ENCODE measurements around the gene ENOSF1. TPM values are rescaled to one million over a fixed set of nuclear protein-coding genes. Genes with fewer than 3 reads are reported as not detected.

Gene ENOSF1
- total and polyA plus RNA-seq, 2 of the 13 experiments (the other 11 are each of a cell fraction or from before 2014, with no cell fraction given): 37.6 to 40.1 TPM

- TF ChIP-seq ZBTB40 (IDR thresholded peaks at IDR 0.05): no peak
- TF ChIP-seq ZBTB40 (CRISPR knock-in tag; IDR thresholded peaks at IDR 0.05): no peak
- no peak for TF ChIP-seq ZNF547 (CRISPR knock-in tag; IDR thresholded peaks at IDR 0.05)
- no peak for TF ChIP-seq ZNF556 (CRISPR knock-in tag; IDR thresholded peaks at IDR 0.05; ENCODE audit: borderline replicate concordance)
- no peak for TF ChIP-seq RFX1 (IDR thresholded peaks at IDR 0.05)
- TF ChIP-seq ZBTB10 (CRISPR knock-in tag; IDR thresholded peaks at IDR 0.05; ENCODE audit: borderline replicate concordance): no peak
- no peak for TF ChIP-seq TRAFD1 (CRISPR knock-in tag; IDR thresholded peaks at IDR 0.05; ENCODE audit: borderline replicate concordance)
- no peak for TF ChIP-seq ZUFSP (CRISPR knock-in tag; IDR thresholded peaks at IDR 0.05; ENCODE audit: borderline replicate concordance)
These were observed 39.1 kb downstream of the ENOSF1 start (continued) for GRCh38 chr18:673317-673716.

All from HepG2 (cell line).